ENCODE measurements around the gene POC1A. TPM values are rescaled to one million over a fixed set of nuclear protein-coding genes. Genes with fewer than 3 reads are reported as not detected.

POC1A gene
- polyA plus RNA-seq, 2 donors, result 1.7 to 5.2 TPM

DNA sequence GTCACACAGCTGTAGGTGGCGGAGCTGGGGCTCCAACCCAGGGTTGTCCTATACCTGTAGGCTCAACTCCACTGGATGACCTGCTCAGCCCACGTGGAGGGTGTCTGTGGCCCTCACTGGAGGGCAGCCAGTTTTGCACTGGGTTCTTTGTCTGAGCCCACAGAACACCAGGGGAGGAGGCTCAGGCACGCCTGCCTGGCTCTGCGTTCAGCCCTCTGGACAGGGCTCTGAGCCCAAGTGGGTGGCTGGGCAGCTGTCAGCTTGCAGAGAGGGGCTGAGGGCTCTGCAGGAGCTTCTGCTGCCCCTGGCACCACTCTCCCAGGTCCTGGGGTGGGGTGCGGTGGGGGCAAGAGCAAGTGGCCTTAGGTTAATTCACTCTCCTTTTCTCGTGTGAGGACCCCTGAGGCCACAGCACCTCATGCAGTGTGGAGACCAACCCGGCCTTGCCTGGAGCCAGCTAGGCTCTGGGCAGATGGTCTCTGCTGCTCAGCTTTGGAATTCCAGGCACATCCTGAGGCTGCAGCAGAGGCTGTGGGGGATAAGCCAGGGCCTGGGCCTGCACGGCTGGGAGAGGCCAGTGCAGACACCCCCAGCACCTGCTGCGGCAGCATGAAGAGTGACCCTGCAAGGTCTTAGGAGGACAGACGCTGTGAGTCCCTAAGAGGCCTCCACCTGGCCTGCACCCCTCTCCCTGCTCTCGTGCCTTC, 121.4 kb downstream of the POC1A start:
- no peak overlapping the region for H3K4me3 ChIP-seq (ENCODE audit: low read depth in 1 of 2, low read length in 2 of 2)
- 53 to 70% methylated on average over 11 of the region's 11 CpGs for WGBS, 2 donors

DNA sequence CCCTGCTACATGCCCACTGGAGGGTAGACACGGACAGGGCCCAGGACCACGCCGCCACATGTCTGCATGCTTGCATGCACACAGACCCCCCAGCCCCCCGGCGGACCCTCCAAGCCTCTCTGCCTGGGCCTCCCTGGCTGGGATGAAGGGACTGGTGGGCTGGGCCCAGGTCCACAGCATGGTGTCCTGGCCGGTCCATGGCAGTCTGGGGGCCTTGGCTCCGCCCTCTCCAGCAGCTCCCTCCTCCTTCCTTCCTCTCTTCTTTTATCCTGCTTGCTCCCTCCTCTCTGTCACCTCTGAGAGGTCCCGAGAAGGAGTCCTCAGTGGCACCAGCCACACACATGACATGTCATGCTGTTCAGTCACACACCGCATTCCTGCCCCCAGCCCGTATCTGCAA, 122.3 kb downstream of the POC1A start:
- no peaks in the 10 kb centered on the region for H3K9me3 ChIP-seq (ENCODE audit: control insufficient read depth in 2 of 2, insufficient read depth in 1 of 2, low read depth in 1 of 2, low read length in 1 of 2)
- H3K4me3 ChIP-seq (ENCODE audit: low read depth in 1 of 2, low read length in 2 of 2), result no peak overlapping the region
- WGBS, 2 donors, result 90 to 93% methylated on average over 8 to 10 of the region's 10 CpGs
- no peaks in the 10 kb centered on the region for H3K36me3 ChIP-seq (ENCODE audit: control insufficient read depth in 2 of 2, insufficient read depth in 2 of 2, low read length in 1 of 2)
- no peak overlapping the region for H3K27ac ChIP-seq (ENCODE audit: low read depth in 2 of 2, low read length in 1 of 2)
- H3K4me1 ChIP-seq (ENCODE audit: control insufficient read depth in 2 of 2, insufficient read depth in 2 of 2, low read length in 1 of 2), result peaks cover 6 to 25% of the 10 kb centered on the region in 2 donors
- H3K27me3 ChIP-seq (ENCODE audit: control insufficient read depth in 1 of 2, insufficient read depth in 2 of 2, low read length in 2 of 2), result no peaks in the 10 kb centered on the region

More for the DNA sequence above, 121.4 kb downstream of the POC1A start:
- Histone ChIP-seq H3K27ac (ENCODE audit: low read depth in 2 of 2, low read length in 1 of 2) (no peak overlapping the region), H3K4me1 (ENCODE audit: control insufficient read depth in 2 of 2, insufficient read depth in 2 of 2, low read length in 1 of 2) (peaks cover 6 to 27% of the 10 kb centered on the region in 2 donors), H3K27me3 (ENCODE audit: control insufficient read depth in 1 of 2, insufficient read depth in 2 of 2, low read length in 2 of 2) (no peaks in the 10 kb centered on the region), H3K9me3 (ENCODE audit: control insufficient read depth in 2 of 2, insufficient read depth in 1 of 2, low read depth in 1 of 2, low read length in 1 of 2) (no peaks in the 10 kb centered on the region), H3K36me3 (ENCODE audit: control insufficient read depth in 2 of 2, insufficient read depth in 2 of 2, low read length in 1 of 2) (no peaks in the 10 kb centered on the region)

DNA sequence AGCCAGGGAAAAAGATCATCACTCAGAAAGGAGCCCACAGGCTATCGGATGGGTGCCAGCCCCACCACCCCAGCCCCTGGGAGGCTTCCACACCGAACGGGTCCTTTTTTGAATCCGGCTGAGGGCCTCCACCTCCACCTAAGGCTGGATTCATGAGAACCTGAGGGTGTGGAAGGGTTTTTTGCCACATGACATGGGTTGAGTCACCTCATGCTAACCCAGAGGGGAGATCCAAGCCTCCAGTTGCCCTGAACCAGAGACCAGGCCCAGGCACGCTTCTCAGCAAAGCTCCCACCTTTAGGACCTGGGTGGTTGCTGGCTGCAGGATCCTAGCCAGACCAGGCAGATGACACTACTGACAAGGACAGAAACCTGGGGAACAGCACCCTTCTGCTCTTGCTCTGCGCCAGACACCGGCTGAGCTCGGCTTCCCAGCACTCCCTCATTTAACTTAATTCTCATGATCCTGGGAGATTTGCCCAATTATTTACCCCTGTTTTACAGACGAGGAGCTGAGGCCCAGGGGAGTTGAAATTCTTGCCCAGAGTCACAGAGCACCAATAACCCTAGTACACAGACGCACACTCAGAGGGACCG, 123.4 kb downstream of the POC1A start:
- H3K27ac ChIP-seq (ENCODE audit: low read depth in 2 of 2, low read length in 1 of 2), result peak overlapping the region; percentile 33 to 47
- no peak overlapping the region for H3K4me3 ChIP-seq (ENCODE audit: low read depth in 1 of 2, low read length in 2 of 2)
- no peaks in the 10 kb centered on the region for H3K27me3 ChIP-seq (ENCODE audit: control insufficient read depth in 1 of 2, insufficient read depth in 2 of 2, low read length in 2 of 2)
- no peaks in the 10 kb centered on the region for H3K9me3 ChIP-seq (ENCODE audit: control insufficient read depth in 2 of 2, insufficient read depth in 1 of 2, low read depth in 1 of 2, low read length in 1 of 2)
- 48 to 69% methylated on average over 11 of the region's 11 CpGs for WGBS, 2 donors
- H3K4me1 ChIP-seq (ENCODE audit: control insufficient read depth in 2 of 2, insufficient read depth in 2 of 2, low read length in 1 of 2), result peaks cover 6 to 25% of the 10 kb centered on the region in 2 donors
- no peaks in the 10 kb centered on the region for H3K36me3 ChIP-seq (ENCODE audit: control insufficient read depth in 2 of 2, insufficient read depth in 2 of 2, low read length in 1 of 2)

DNA sequence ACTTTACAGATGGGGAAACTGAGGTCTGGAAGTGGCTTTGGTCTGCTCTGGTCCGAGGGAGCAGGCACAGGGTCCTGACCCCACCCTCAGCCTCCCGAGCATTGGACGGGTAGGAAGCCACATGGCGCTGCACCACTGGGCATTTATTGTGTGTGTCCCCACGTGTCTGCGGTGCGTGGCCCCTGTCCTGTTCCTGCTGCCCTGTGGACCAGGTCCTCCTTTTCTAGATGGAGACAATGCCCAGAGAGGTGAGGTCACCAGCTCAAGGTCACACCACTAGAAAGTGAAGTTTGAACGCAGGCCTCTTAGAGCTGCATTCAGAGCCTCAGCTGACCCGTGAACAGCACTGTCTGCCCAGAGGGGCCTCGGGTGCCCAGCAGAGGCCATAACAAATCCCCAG, 124.7 kb downstream of the POC1A start:
- 85 to 92% methylated on average over 10 of the region's 10 CpGs for WGBS, 2 donors
- H3K36me3 ChIP-seq (ENCODE audit: control insufficient read depth in 2 of 2, insufficient read depth in 2 of 2, low read length in 1 of 2), result no peaks in the 10 kb centered on the region
- H3K4me3 ChIP-seq (ENCODE audit: low read depth in 1 of 2, low read length in 2 of 2), result no peak overlapping the region
- H3K27me3 ChIP-seq (ENCODE audit: control insufficient read depth in 1 of 2, insufficient read depth in 2 of 2, low read length in 2 of 2), result no peaks in the 10 kb centered on the region
- H3K9me3 ChIP-seq (ENCODE audit: control insufficient read depth in 2 of 2, insufficient read depth in 1 of 2, low read depth in 1 of 2, low read length in 1 of 2), result no peaks in the 10 kb centered on the region
- H3K4me1 ChIP-seq (ENCODE audit: control insufficient read depth in 2 of 2, insufficient read depth in 2 of 2, low read length in 1 of 2), result peaks cover 6 to 25% of the 10 kb centered on the region in 2 donors
- no peak overlapping the region for H3K27ac ChIP-seq (ENCODE audit: low read depth in 2 of 2, low read length in 1 of 2)

DNA sequence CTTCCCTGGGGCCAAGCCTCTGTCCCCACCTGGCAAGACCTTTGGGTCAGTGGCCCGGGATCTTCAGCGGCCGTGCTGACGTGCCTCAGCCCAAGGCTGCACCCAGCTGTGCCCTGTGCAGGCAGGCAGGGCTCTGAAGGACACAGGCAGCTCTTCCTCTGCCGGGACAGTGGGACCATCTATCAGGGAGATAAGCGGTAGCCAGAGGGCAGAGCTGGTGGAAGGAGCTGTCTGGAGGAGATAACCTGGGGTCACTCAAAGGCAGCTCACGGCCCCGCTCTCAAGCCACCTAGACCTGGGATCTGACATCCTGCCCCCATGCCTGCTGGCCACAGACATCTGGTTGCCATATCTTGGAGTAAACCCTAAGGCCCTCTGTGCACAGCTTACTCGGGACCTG, 125.2 kb downstream of the POC1A start:
- Histone ChIP-seq H3K9me3 (ENCODE audit: control insufficient read depth in 2 of 2, insufficient read depth in 1 of 2, low read depth in 1 of 2, low read length in 1 of 2) (no peaks in the 10 kb centered on the region), H3K4me3 (ENCODE audit: low read depth in 1 of 2, low read length in 2 of 2) (no peak overlapping the region), H3K27me3 (ENCODE audit: control insufficient read depth in 1 of 2, insufficient read depth in 2 of 2, low read length in 2 of 2) (no peaks in the 10 kb centered on the region), H3K36me3 (ENCODE audit: control insufficient read depth in 2 of 2, insufficient read depth in 2 of 2, low read length in 1 of 2) (no peaks in the 10 kb centered on the region), H3K27ac (ENCODE audit: low read depth in 2 of 2, low read length in 1 of 2) (no peak overlapping the region), H3K4me1 (ENCODE audit: control insufficient read depth in 2 of 2, insufficient read depth in 2 of 2, low read length in 1 of 2) (peaks cover 6 to 25% of the 10 kb centered on the region in 2 donors)
- WGBS, 2 donors, result 76 to 80% methylated on average over 9 of the region's 9 CpGs

DNA sequence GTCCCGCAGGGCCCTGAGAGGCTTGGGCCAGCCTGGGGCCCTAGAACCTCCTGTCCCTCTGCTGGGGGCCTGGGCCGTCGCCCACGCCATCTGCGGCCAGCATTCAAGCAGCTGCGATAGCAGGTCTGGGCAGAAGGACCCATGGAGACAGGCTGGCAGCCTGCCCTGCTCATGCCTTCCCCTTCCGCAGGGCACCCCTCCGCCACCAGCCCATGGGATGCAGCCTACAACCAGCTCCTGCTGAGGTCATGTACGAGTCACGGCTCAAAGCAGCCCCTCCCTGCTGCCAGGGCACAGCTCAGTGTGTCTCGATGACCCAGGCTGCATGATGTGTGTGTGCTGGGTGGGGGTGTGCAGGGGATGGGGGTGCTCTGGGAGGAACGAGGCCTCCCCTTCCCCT, 125.7 kb downstream of the POC1A start:
- Histone ChIP-seq H3K9me3 (ENCODE audit: control insufficient read depth in 2 of 2, insufficient read depth in 1 of 2, low read depth in 1 of 2, low read length in 1 of 2) (no peaks in the 10 kb centered on the region), H3K27ac (ENCODE audit: low read depth in 2 of 2, low read length in 1 of 2) (no peak overlapping the region), H3K27me3 (ENCODE audit: control insufficient read depth in 1 of 2, insufficient read depth in 2 of 2, low read length in 2 of 2) (no peaks in the 10 kb centered on the region), H3K36me3 (ENCODE audit: control insufficient read depth in 2 of 2, insufficient read depth in 2 of 2, low read length in 1 of 2) (no peaks in the 10 kb centered on the region), H3K4me1 (ENCODE audit: control insufficient read depth in 2 of 2, insufficient read depth in 2 of 2, low read length in 1 of 2) (peaks cover 6 to 25% of the 10 kb centered on the region in 2 donors), H3K4me3 (ENCODE audit: low read depth in 1 of 2, low read length in 2 of 2) (no peak overlapping the region)
- WGBS, 2 donors, result 67 to 70% methylated on average over 8 to 12 of the region's 12 CpGs

DNA sequence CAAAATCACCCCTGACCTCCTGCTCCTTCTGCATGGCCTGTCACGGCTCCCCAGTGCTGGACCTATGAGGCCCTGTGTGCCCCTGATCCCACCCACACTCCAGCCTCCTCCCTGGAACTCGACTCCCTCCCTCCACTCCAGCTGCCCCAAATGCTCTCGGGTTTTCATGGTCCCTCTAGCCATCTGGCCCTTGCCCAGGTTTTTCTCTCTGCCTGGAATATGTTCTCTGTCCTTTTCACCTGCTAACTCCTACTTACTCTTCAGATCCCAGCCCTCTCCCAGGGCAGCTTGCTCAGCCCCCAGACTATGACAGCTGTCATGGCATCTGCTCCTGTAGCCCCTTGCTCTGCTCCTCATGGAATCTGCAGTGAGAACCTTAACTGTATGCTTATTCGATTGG, 128.2 kb downstream of the POC1A start:
- no peak overlapping the region for H3K4me3 ChIP-seq (ENCODE audit: low read depth in 1 of 2, low read length in 2 of 2)
- no peak overlapping the region for H3K27ac ChIP-seq (ENCODE audit: low read depth in 2 of 2, low read length in 1 of 2)
- H3K4me1 ChIP-seq (ENCODE audit: control insufficient read depth in 2 of 2, insufficient read depth in 2 of 2, low read length in 1 of 2), result peaks cover 6 to 20% of the 10 kb centered on the region in 2 donors
- H3K27me3 ChIP-seq (ENCODE audit: control insufficient read depth in 1 of 2, insufficient read depth in 2 of 2, low read length in 2 of 2), result no peaks in the 10 kb centered on the region
- H3K36me3 ChIP-seq (ENCODE audit: control insufficient read depth in 2 of 2, insufficient read depth in 2 of 2, low read length in 1 of 2), result no peaks in the 10 kb centered on the region
- 58 to 64% methylated on average over 4 of the region's 4 CpGs for WGBS, 2 donors
- no peaks in the 10 kb centered on the region for H3K9me3 ChIP-seq (ENCODE audit: control insufficient read depth in 2 of 2, insufficient read depth in 1 of 2, low read depth in 1 of 2, low read length in 1 of 2)

DNA sequence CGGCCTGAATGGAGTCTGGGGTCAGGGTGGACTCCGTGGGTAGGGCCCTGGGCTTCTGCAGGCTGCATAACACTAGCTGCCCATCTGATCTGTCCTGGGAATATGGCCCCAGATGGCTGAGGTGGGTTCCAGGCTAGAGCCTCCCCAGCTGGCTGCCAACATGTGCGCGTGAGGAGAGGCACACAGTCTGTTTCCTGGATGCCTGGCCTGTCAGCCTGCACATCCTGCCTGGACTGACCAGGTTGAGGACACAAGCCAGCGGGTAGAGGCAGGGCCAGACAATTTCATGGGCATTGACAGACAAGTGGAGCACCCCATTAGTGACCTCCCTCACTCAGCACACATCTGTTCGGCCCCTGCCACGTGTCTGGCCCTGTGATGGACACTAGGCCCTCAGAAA, 128.8 kb downstream of the POC1A start:
- Histone ChIP-seq H3K27ac (ENCODE audit: low read depth in 2 of 2, low read length in 1 of 2) (no peak overlapping the region), H3K27me3 (ENCODE audit: control insufficient read depth in 1 of 2, insufficient read depth in 2 of 2, low read length in 2 of 2) (no peaks in the 10 kb centered on the region), H3K4me3 (ENCODE audit: low read depth in 1 of 2, low read length in 2 of 2) (no peak overlapping the region), H3K9me3 (ENCODE audit: control insufficient read depth in 2 of 2, insufficient read depth in 1 of 2, low read depth in 1 of 2, low read length in 1 of 2) (no peaks in the 10 kb centered on the region), H3K4me1 (ENCODE audit: control insufficient read depth in 2 of 2, insufficient read depth in 2 of 2, low read length in 1 of 2) (peaks cover 6 to 19% of the 10 kb centered on the region in 2 donors), H3K36me3 (ENCODE audit: control insufficient read depth in 2 of 2, insufficient read depth in 2 of 2, low read length in 1 of 2) (no peaks in the 10 kb centered on the region)
- 70 to 86% methylated on average over 7 of the region's 7 CpGs for WGBS, 2 donors
